Chondrocyte (in vitro differentiated cells): Measurements from ENCODE around the gene ANXA5. TPM values are rescaled to one million over a fixed set of nuclear protein-coding genes. Genes with fewer than 3 reads are reported as not detected.

Experiments used
- DNase-seq: peaks from one replicate; pipeline ENCODE4 v3.0.0; 2021; ENCODE audit warnings: mixed read lengths, low spot score
- H3K27ac Mint-ChIP-seq: one replicate; pipeline ENCODE4 v1.8.0; 2021; ENCODE audit warnings: mild to moderate bottlenecking, moderate library complexity, mixed read lengths; ENCODE audit not compliant: unreplicated experiment
- H3K27me3 Mint-ChIP-seq: 2 replicates; pipeline ENCODE4 v1.8.0; 2021; ENCODE audit warnings: low read depth, mixed read lengths
- H3K36me3 Mint-ChIP-seq: 2 replicates; pipeline ENCODE4 v1.8.0; 2021; ENCODE audit warnings: low read depth, mixed read lengths
- H3K4me1 Mint-ChIP-seq: 2 replicates; pipeline ENCODE4 v1.8.0; 2021; ENCODE audit warnings: low read depth, mild to moderate bottlenecking, mixed read lengths
- H3K4me3 Mint-ChIP-seq: one replicate; pipeline ENCODE4 v1.8.0; 2021; ENCODE audit warnings: mild to moderate bottlenecking, moderate library complexity, mixed read lengths; ENCODE audit not compliant: unreplicated experiment
- H3K9me3 Mint-ChIP-seq: 2 replicates; pipeline ENCODE4 v1.8.0; 2021; ENCODE audit warnings: low read depth, mixed read lengths
- total RNA-seq: library from RNA; stranded (reverse); gene quantifications from 3 replicates; pipeline ENCODE4 v1.2.1, GENCODE V29; 2021
- TF ChIP-seq, protein P1 (sequence below): fragments of 200-600 bp; sonication (generic); IDR thresholded peaks from 2 replicates; pipeline ENCODE4 v1.5.0; 2021; ENCODE audit warnings: antibody characterized with exemption, mild to moderate bottlenecking, moderate library complexity

The ANXA5 gene
- total RNA-seq, 1 donor from 2014 or later: 585 TPM

DNA sequence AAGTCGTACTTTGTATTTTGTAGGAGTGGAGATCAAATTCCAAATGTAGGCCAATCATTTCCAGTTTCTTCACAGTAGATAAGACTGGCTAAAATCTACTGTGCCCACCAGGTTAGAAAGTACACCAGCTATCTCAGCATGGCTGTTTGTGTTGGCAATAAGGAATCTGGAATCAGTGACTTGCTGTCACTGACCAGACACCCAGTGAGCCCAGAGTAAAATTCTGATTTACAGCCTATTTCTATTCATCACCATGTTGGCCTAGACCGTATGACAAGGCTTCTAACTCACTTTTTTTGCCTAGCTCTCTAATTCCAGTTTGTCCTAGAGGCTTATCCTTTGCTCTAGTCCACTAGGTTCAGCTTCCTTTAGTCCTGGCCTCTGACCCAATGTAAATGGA is 42.8 kb upstream of the ANXA5 start:
- TF ChIP-seq, protein P1, sequence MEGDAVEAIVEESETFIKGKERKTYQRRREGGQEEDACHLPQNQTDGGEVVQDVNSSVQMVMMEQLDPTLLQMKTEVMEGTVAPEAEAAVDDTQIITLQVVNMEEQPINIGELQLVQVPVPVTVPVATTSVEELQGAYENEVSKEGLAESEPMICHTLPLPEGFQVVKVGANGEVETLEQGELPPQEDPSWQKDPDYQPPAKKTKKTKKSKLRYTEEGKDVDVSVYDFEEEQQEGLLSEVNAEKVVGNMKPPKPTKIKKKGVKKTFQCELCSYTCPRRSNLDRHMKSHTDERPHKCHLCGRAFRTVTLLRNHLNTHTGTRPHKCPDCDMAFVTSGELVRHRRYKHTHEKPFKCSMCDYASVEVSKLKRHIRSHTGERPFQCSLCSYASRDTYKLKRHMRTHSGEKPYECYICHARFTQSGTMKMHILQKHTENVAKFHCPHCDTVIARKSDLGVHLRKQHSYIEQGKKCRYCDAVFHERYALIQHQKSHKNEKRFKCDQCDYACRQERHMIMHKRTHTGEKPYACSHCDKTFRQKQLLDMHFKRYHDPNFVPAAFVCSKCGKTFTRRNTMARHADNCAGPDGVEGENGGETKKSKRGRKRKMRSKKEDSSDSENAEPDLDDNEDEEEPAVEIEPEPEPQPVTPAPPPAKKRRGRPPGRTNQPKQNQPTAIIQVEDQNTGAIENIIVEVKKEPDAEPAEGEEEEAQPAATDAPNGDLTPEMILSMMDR: no peak
- Mint-ChIP-seq H3K4me1 (peaks cover 27% of the 10 kb centered on the region), H3K27ac (peak overlapping the region; percentile 63), H3K36me3 (no peaks in the 10 kb centered on the region), H3K27me3 (no peaks in the 10 kb centered on the region), H3K4me3 (no peak overlapping the region), H3K9me3 (no peaks in the 10 kb centered on the region)
- no peak for DNase-seq

DNA sequence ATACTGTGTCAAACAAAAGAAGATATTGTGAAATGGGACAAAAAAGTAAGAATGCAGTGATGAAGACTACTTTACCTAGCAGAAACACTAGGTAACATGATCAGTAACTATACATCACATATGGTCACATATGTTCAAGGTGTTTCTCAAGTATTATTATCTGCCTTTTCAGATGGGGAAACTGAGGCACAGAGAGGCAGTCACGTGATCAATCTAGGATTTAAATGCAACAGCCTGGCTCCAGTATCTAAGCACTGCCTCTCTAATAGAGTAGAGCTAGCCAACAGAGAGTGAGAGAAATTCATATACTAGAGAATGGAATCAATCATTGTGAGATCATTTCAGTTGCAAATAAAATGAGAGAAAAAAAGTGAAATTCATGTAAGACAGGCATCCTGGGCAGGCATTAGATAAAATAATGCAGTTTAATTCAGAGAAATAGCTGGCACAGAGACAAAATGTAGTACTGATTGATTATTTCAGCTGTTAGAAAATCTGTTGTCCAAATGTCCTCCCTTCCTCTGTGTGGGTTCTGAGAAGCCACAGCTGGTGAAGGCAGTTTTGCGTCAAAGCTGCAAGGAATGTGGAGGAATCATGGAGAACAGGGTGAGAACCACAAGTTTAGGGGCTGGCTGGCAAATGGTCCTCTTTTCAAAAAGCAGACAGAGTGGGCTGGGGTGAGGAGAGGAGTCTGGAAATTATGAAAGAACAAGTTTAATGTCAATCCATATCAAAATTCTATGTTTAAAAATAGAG is 42.2 kb upstream of the ANXA5 start:
- H3K4me3 Mint-ChIP-seq: no peak overlapping the region
- H3K4me1 Mint-ChIP-seq: peaks cover 31% of the 10 kb centered on the region
- DNase-seq: no peak
- TF ChIP-seq, protein P1: peak; percentile 7
- H3K27ac Mint-ChIP-seq: peak overlapping the region; percentile 63
- no peaks in the 10 kb centered on the region for H3K36me3 Mint-ChIP-seq
- no peaks in the 10 kb centered on the region for H3K9me3 Mint-ChIP-seq
- H3K27me3 Mint-ChIP-seq: no peaks in the 10 kb centered on the region

DNA sequence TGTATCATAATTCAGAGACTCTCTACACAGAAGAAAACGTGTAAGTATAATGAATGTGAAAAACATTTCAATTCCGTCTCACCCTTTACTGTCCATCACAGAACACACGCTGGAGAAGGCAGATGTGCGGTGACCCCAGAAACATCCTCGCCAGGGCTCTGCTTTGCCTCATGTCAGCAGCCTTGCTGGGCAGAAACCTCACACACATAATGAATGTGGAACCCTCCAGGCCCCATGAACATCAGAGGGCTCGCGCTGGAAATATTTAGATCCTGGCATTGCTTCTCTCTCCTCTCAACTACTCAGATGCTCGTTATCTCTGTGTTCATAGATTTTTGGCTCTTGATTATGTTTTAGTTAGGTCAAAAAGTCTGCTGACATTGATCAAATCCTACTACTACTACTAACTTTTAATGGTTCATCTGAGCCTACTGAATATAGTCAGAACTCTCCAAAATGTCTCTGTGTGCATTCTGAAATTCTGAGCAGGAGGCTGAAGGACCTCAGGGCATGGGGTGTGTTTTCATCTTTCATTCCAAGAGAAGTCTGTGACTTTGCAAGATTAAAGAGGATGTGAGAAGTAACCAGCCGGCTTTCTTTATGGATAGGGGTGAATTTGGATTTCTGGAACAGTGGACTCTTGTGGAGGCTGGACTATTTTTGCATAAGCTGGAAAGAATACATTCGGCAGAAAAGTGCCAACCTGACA is 41.2 kb upstream of the ANXA5 start:
- TF ChIP-seq, protein P1: no peak
- DNase-seq: no peak
- Mint-ChIP-seq H3K4me3 (no peak overlapping the region), H3K27me3 (no peaks in the 10 kb centered on the region), H3K36me3 (no peaks in the 10 kb centered on the region), H3K27ac (no peak overlapping the region), H3K4me1 (peaks cover 31% of the 10 kb centered on the region), H3K9me3 (no peaks in the 10 kb centered on the region)

DNA sequence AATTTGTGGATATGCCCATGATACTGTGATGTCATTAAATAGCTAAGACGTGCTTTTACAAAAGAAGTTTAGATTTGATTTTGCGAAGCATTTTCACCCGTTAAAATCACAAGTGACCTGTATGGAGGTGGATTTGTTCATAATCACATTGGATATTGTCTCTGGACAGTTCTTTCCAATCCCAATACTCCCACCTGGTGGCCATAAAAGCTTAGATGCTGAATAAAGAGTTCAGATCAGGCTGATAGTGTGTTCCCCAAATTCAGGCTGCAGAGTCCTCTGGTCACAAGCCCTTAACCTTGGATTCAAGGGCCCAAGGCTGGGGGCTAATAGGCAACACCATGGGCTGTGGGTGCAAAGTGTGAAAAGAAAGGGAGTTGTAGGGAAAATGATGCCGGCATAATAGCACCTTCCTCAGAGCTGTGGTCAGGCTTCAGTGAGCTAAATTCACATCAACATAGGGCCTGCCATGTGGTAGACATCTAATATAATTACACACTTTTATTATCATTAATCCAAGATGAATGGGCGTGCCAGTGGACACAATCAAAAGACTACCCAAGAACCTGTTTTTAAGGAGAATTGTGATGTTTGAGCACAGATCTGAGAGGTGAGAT is 40.1 kb upstream of the ANXA5 start:
- Mint-ChIP-seq H3K4me3 (no peak overlapping the region), H3K36me3 (no peaks in the 10 kb centered on the region), H3K27ac (no peak overlapping the region), H3K4me1 (peaks cover 37% of the 10 kb centered on the region), H3K9me3 (no peaks in the 10 kb centered on the region), H3K27me3 (no peaks in the 10 kb centered on the region)
- DNase-seq: no peak
- TF ChIP-seq, protein P1: peak; percentile 90

DNA sequence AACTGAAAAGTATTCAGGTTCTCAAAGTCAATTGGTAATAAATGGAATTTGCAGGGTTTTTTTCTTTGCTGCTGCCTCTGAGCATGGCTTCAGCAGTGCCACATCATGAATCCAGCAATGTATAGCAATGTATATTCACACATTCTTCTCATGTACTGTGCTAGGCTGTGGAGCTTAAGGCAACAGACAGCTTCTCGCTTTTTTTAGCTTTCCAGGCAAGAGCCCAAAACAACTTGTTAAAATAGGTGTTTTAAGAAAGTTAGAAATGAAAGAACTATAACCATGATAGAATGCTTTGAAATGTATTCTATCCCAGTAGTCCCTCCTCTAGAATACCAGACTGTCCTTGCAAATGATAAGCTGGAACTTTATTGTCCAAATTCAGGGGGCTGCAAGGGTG is 37.8 kb upstream of the ANXA5 start:
- no peak overlapping the region for H3K27ac Mint-ChIP-seq
- H3K27me3 Mint-ChIP-seq: no peaks in the 10 kb centered on the region
- H3K4me1 Mint-ChIP-seq: peaks cover 33% of the 10 kb centered on the region
- H3K4me3 Mint-ChIP-seq: no peak overlapping the region
- H3K9me3 Mint-ChIP-seq: no peaks in the 10 kb centered on the region
- no peaks in the 10 kb centered on the region for H3K36me3 Mint-ChIP-seq
- TF ChIP-seq, protein P1: no peak
- DNase-seq: no peak
